Stimulated activated CD8-positive, alpha-beta memory T cell treated with anti-CD3 and anti-CD28 coated beads, Interleukin-7, amount 100 ng/mL, for 48 hours (primary cell): ENCODE measurements around the gene TNS3.

ENCODE experiments used
- DNase-seq, 2 donors: peaks; one replicate each; pipeline ENCODE4 v3.0.0-alpha.2; 2020; ENCODE audit warnings: low read depth in 1 of 2; ENCODE audit errors: extremely low read depth in 1 of 2

TNS3 gene

GRCh38 chr7:47565640-47566250 lies 16.2 kb downstream of the TNS3 start:
- DNase-seq: no peak

GRCh38 chr7:47563521-47563920 lies 18.4 kb downstream of the TNS3 start:
- no peak for DNase-seq

- no peak for DNase-seq
These were observed 20.0 kb downstream of the TNS3 start for GRCh38 chr7:47561715-47562446.

- no peak for DNase-seq
These were observed 22.3 kb downstream of the TNS3 start for GRCh38 chr7:47559306-47560220.

GRCh38 chr7:47557694-47558670 lies 23.9 kb downstream of the TNS3 start:
- no peak for DNase-seq

- DNase-seq: no peak
These were observed 24.6 kb downstream of the TNS3 start for GRCh38 chr7:47557317-47557693.

- DNase-seq: no peak
These were observed 25.3 kb downstream of the TNS3 start for GRCh38 chr7:47556511-47557180.

GRCh38 chr7:47553309-47553708 lies 28.6 kb downstream of the TNS3 start:
- no peak for DNase-seq

GRCh38 chr7:47552621-47553020 lies 29.3 kb downstream of the TNS3 start:
- DNase-seq: no peak

- no peak for DNase-seq
These were observed 30.1 kb downstream of the TNS3 start for GRCh38 chr7:47551668-47552440.

GRCh38 chr7:47550788-47551470 lies 31.0 kb downstream of the TNS3 start:
- no peak for DNase-seq

- no peak for DNase-seq
These were observed 32.0 kb downstream of the TNS3 start for GRCh38 chr7:47549916-47550315.

- DNase-seq: no peak
These were observed 32.5 kb downstream of the TNS3 start for GRCh38 chr7:47549397-47549796.

- DNase-seq: no peak
These were observed 33.4 kb downstream of the TNS3 start for GRCh38 chr7:47548546-47548945.

GRCh38 chr7:47546733-47547494 lies 35.0 kb downstream of the TNS3 start:
- no peak for DNase-seq

- no peak for DNase-seq
These were observed 35.7 kb downstream of the TNS3 start for GRCh38 chr7:47546171-47546570.

- DNase-seq: no peak
These were observed 37.5 kb downstream of the TNS3 start for GRCh38 chr7:47544416-47544815.

GRCh38 chr7:47543714-47544113 lies 38.2 kb downstream of the TNS3 start:
- DNase-seq: no peak
